CD1c-positive myeloid dendritic cell (primary cell): Measurements from ENCODE around the gene RNF217.
"Not testable (repeated sequence)": the region's sequence is repeated elsewhere in the genome, so short reads cannot be mapped to it uniquely, and the experiment has no call there.

Source experiments
- DNase-seq: peaks from one replicate; pipeline ENCODE4 v3.0.0-alpha.2; 2016; ENCODE audit errors: extremely low spot score

RNF217 gene

DNA sequence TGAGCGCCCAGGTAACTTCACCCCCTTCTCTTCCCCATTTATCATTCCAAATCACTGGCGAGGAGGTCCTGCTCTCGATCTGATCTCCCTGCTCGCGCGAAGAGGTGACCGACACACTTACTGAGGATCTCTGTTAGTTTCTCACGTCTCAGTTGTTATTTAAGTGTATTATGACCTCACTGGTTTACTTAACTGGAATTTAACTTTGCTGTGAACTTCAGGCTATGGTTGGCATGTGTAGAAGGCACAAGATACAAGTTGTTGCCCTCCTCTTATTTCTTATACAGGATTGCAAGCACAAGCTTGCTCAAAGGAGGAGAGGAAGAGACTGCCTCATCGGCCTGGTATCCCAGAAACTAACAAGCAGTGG lies 1.2 kb downstream of the RNF217 start:
- DNase-seq = peak; percentile 15

DNA sequence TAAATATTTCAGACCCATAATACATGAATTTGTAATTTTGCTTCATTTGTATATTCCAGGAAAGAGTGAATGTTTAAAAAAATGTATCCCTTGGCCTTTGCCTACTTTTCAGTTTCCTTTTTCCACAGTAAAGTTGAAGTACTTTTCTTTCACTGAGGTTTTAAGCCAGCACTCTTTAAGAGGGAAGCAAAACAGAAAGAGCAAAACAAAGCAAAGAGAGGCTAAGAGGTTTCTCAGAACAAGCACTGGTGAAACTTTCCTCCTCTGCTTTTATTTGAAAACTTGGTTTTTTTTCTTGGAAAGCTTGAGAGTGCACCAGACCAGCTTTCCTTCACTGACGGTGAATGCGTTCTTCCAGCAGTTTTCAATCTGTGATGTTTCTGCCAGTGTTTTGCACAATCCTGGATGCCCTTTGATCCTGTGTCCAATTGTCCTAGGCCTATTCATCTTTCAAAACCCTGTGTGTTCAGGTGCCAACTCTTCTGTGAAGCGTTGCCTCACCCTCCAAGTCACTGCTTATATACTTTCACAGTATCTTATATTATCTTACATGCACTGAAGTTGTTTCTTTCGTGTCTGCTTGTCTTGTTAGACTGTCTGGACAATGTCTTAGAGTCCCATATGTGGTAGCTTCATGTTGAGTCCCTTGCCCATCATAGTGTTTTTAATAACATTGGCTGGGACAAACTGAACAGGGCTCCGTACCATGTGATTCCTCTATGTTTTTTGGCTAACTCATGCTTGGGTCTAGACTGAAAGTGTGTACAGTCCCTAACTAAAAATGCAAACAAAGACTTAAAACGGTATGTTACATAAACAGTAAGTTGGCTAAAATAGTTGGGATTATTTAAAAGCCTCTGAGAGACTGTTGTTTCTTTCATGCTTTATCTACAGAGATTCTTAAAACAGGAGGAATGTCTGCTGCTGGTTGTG lies 1.9 kb downstream of the RNF217 start:
- DNase-seq = peak; percentile 24

DNA sequence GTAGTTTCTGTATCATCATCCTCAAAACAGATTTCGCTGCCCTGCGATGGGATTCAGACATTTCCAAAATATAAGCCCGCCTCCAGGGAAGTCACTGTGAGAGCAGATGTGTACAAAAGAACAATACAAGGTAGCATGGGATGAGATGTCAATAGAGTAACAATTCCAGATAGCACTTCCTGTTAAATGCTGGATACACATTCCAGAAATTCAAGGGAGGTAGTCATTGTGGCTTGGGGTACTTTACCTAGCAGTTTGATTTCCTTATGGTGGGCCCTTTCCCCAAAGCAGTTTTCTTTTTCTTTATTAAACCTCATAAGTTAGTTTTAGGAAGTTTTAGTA lies 2.5 kb downstream of the RNF217 start:
- no peak for DNase-seq

DNA sequence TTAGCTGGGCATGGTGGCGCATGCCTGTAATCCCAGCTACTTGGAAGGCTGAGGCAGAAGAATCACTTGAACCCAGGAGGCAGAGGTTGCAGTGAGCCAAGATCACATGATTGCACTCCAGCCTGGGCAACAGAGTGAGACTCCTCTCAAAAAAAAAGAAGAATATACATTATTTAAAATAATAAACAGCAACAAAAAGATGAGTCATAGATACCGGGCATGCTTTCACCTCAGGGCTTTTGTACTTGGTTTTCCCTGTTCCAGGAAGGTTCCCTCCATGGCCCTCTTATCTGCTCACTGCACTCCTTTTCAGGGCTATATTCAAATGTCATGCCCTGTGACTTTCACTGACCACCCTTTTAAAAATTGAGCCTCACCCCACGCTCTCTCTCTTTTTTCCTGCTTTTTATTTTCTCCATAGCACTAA lies 3.2 kb downstream of the RNF217 start:
- DNase-seq = not testable (repeated sequence)

DNA sequence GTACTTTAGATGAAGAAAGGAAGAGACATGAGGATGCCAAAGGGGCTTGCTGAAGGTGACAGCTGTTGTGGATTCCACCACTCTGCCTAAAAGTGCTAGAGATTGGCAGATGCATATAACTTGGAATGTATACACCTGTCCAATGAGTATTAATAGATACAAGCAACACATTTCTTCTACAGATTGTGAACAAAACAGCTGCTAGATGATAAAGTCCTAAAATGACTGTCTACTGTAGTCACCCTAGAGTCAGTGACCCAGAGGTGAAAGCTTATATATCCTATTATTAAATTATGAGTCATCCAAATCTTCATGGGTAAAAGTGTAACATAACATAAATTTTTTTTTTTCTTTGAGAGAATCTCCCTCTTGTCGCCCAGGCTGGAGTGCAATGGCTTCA lies 5.2 kb downstream of the RNF217 start:
- no peak for DNase-seq

DNA sequence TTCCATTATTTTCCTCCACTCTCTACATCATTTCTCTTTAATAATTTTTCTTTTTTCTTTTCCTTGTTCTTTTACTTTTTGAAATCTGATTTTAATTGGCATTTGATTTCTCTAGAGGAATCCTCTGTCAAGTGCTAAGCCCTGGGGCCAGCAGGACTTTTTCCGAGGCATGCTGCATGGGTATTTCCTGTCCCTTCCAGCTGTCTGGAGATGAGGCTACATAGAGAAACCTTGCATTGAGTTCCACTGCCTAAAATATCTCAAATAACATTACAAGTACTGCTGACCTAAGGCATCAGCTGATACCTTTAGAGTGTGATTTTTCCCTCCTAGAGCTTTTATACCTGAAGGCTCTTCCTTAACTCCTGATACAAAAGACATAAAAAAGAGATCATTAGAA lies 6.2 kb downstream of the RNF217 start:
- DNase-seq = no peak

- DNase-seq = no peak
These were observed 8.0 kb downstream of the RNF217 start for GRCh38 chr6:124970243-124970642.

DNA sequence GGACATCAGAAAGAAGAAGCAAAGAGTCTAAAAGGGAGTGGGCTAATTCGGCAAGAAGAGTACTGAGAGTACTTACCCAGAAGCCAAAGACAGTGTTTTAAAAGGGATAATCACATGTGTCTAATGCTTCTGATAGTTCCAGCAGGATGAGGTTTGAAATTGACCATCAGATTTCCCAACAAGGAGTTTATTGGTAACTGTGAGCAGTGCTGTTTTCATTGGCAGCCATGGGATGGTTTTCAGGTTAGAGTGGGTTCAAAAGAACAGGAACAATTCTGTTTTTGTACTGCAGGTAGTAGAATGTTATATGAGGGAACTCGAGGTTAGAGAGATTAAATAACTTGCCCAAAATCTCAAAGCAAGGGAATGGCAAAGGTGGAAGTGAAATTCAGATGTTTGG lies 8.5 kb downstream of the RNF217 start:
- no peak for DNase-seq

- no peak for DNase-seq
These were observed 11.5 kb downstream of the RNF217 start for GRCh38 chr6:124973780-124974179.

DNA sequence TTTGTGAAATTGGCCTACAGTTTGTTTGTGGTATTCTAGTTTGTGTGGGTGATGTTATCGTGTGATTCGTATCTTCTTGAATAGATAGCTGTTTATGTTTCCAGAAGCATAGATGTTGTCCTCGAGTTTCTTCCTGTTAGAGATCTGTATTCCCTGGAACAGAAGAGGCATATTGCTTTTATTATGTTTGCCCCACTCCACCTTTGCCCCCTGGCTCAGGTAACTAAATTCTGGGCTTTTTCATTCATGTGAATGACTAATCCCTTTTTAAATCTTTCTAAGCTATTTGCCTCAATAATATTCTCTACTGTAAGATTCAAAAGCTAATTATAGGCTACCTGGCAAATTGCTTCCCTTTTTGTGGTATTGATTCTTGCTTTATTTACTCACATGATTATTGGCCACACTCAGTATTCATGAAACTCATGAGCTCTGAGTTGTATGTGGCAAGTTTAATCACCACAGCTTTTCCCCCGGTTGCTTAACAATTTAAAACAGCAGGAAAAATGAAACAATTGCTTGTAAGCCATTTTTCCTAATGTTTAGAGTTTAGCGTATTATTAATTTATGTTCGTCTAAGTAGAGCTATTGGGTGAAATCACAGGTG lies 12.6 kb downstream of the RNF217 start:
- no peak for DNase-seq

GRCh38 chr6:124977067-124977908 lies 15.1 kb downstream of the RNF217 start:
- no peak for DNase-seq

DNA sequence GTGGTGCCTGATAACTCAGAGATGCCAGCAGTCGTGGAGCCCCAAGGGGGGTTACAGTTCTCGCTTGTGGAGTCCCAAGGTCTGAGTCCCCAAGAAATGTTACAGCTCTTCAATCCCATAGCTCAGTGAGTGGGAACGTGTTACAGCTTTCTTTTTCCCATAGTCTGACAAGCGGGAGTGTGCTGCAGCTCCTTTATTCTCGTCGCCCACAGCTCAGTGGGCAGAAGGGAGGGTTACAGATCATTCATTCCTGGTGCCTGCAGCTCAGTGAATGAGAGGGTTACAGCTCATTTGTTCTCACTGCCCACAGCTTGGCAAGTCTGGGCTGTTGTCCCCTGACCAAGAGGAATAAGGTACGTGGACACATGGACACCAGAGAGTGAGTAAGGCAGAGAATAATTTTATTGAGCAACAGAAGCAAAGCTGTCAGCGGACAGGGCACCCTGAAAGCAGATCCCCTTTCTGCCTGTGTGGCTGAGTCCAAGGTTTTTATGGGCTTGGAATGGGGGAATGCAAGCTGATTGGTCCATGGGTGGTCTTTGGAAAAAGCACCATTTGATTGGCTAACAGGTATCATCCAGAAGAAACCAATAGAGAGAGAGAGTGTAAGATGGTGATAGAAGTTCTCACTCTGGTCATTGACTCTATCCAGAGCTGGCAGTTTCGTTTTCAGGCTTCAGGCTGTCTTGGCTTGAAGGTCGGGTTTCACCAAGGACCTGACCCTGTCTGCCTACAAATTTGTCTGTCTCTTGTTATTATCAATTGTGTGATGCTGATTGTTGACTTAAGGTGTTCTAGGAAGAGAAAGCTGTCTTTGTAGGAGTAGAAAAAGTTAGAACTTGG lies 16.4 kb downstream of the RNF217 start:
- DNase-seq = no peak

GRCh38 chr6:124979294-124979678 lies 17.0 kb downstream of the RNF217 start:
- no peak for DNase-seq

DNA sequence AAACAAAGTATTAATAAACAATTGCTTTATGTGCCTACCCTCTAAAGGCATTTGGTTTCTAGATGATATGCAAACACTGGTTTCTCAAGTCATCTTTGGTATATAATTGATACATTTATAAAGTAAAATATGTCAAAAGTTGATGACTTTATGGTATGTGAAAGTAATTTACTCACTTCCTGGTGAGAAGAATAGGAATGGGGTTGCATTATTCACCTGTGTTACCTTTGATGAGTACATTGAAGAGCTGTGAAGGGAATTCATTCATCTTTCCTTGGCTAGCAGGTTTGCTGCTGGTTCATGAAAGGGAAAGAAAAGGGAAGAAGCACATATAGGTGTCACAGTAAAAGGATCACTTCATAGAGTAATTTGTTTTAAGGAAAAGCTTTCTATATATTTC lies 20.4 kb downstream of the RNF217 start:
- DNase-seq = no peak

DNA sequence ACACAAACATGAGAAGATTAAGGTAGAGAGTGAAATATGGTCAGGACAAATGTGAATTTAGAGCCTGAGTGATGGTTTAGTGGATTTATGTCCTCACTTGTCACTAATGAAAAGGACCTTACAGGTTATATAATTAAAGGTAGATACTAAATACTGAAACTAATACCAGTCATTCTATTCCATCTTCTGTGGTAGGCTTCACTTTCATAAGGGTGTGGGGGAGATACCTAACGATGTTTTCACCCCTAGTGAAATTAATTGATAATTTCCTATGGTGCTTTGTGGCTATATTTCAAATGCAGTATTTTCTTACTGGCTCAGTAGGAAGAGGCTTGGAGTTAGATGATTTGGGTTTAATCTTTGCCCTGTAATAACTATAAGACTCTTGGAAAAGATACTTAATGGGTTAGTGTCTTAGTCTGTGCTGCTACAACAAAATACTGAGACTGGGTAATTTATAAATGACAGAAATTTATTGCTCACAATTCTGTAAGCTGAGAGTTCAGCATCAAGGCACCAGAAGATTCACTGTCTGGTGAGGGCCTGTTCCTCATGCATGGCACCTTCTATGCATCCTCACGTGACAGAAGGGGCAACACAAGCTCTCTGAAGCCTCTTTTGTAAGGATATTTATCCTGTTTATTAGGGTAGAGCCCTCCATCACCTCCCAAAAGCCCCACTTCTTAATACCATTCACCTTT lies 21.3 kb downstream of the RNF217 start:
- no peak for DNase-seq

GRCh38 chr6:124984668-124985338 lies 22.6 kb downstream of the RNF217 start:
- DNase-seq = no peak

DNA sequence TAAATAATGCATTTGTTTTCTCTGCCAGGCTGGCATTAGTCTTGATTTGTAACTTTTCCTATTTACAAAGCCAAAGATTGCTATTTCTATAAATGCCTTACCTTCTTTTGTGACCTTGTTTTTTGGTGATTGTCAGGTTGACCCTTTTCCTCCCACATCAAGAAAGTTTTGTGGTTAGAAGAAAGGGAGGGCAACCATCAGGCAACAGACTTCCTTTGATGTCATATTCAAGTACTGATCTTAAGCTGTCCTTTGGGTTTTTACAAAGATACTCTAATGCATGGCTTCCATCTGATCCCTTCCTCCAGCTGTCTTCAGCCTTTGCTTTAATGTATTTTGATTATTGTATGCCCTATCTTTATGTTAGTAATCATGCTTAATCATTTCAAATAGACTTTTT lies 23.9 kb downstream of the RNF217 start:
- DNase-seq = no peak

GRCh38 chr6:124987291-124987690 lies 25.1 kb downstream of the RNF217 start:
- no peak for DNase-seq

- DNase-seq = no peak
These were observed 25.9 kb downstream of the RNF217 start for GRCh38 chr6:124987999-124988591.
